Jurkat, Clone E6-1 (cell line): Measurements from ENCODE around the gene RNF212.

Experiments
- DNase-seq: peaks from one replicate; pipeline ENCODE4 v3.0.0-alpha.2; 2011; ENCODE audit warnings: low read depth, low spot score
- H3K4me3 ChIP-seq: 2 replicates; pipeline ENCODE4 v1.5.1; 2011; ENCODE audit warnings: mild to moderate bottlenecking, low read length, control low read depth, moderate library complexity

Gene RNF212

DNA sequence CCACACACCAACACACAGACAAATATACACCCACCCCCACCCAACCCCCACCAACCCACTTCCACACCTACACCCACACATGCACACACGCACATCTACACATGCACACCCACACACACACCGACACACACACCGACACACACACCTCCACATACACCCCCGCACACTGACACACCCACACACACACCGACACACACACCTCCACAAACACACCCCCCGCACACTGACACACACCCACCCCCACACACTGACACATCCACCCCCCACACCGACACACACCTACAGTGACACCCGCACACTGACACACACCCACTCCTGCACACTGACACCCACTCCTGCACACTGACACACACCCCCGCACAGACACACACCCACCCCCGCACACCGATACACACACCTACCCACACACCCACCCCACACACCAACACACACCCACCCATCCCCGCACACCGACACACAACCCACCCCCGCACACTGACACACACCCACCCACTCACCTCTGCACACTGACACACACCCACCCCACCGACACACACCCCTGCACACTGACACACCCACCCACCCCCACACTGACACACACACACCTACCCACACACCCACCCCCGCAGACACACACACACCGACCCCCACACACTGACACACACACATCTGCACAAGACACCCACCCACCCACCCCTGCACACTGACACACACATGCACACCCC, 70.9 kb downstream of the RNF212 start:
- no peak for DNase-seq
- H3K4me3 ChIP-seq: no peak overlapping the region

DNA sequence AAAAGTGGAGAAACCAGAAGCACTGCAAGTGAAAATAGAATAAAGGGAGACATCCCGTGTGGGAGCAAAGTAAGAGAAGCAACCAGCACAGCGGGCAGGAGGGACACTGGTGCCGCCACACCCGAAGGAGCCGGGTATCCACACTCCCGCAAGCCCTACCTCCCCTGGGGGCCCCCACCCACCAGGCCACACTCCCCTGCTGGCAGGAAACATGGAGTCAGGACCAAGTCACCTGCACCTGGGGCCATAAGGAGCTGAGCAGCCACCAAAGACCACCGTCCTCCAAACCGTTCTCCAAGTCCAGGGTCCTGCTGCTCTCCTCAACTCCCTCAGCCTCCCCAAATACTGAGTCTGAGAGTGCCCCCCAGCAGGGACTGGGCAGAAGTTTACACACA, 71.4 kb downstream of the RNF212 start:
- H3K4me3 ChIP-seq: no peak overlapping the region
- no peak for DNase-seq

DNA sequence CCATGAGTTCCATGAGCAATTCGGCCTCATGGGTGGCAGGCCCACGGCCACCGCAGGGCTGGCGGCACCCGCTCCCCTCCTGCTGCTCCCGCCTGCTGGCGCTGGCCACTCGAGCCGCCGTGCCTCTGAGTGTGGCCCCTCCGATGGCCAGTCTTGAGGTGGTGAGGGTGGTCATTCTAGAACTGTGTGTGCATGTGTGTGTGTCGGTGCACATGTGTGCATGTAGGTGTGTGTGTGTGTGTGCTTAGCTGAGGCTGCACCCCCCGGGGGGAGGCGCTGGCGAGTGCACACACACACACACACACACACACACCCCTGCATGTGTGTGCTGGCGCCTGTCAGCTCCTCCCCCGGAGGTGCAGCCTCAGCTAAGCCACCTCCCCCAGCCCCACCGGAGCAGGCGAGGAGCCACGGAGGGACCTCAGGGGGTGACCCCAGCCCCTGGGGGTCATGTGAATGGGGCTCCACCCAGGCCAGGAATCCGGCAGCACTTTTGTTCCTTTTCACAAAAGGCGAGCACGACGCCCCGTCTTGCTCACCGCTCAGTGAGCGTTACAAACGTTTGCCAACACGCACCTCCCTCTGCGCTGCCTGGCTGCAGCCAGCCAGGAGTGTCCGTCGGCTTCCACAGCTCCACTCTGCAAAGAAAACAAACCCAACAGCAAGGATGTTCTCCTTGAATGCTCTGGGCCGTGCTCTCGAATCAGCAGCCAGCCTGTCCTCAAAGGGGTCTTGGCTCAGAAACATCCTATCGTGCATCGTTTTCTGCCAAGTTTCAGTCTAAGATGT, 72.0 kb downstream of the RNF212 start:
- no peak for DNase-seq
- no peak overlapping the region for H3K4me3 ChIP-seq

DNA sequence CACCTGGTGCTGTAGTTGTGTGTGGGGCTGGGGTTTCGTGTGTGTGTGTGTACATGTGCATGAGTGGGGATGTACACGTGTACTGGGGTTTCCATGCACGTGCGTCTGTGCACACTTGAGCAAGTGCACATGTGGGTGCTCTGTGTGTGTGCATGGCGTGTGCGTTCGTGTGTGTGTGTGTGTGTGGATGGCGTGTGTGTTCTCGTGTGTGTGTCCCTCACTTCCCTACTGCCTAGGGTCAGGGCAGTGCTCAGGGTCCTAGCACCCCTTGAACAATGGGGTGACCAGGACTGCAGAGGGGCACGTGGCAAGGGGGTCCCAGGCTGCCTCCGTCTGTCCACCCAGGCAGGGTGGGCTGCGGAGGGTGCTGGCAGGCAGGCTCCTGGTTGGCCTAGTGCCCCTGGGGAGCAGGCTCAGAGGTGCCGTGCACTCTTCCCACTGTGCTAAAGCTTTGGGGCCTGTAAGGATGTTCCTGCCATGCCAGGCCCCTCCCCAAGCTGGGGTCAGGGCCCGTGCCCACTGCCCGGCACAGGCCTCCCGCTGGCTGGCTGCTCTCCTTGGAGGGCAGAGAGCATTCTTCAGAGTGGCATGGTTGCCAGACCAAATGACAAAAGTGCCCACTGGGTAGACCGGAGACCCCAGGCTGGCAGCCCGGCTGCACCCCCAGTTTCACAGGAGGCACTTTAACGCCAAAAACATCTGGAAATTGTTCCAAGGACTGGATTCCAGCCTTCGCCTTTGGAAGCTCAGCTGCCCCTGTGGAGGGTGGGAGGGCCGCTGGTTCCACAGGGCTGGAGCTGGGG, 72.8 kb downstream of the RNF212 start:
- no peak for DNase-seq
- no peak overlapping the region for H3K4me3 ChIP-seq

DNA sequence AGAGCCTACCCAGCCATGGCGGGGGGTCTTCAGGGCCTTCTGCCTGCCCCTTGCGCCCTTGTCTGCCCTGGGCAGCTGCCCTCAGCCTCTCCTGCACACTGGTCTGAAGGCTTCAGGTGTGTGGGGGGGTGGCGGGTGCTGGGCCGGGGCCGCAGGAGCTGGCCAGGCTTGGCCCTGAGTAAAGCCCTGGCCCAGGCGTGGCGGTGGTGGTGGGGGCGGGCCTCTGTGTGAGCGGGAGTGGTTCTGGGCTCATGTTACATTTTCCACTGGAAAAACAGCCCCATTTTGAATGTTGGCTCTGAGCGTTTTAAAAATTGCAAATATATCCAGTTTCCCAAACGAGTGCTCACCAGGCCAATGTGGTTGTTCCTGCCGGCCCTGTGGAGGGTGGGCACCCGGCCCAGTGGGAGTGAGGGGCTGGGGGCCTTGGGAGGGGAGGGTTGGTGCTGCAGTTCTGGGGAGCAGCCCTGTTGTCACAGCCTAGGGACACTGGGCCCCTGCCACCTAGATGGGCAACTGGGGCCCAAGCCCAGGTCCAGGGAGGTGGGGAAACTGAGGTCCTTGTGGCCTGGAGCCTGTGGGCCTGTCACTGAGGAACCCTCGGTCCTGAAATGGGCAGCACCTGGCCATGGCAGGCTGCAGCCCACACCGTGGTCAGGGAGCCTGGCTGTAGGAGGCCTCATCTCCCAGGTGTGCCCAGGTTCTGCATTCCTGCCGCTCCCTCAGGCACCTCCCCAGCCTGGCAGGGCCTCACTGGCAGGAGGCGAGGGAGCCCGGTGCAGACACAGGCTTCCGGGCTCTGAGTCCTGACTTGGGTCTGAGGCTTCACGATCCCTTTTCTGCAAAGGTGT, 73.6 kb downstream of the RNF212 start:
- no peak for DNase-seq
- no peak overlapping the region for H3K4me3 ChIP-seq

DNA sequence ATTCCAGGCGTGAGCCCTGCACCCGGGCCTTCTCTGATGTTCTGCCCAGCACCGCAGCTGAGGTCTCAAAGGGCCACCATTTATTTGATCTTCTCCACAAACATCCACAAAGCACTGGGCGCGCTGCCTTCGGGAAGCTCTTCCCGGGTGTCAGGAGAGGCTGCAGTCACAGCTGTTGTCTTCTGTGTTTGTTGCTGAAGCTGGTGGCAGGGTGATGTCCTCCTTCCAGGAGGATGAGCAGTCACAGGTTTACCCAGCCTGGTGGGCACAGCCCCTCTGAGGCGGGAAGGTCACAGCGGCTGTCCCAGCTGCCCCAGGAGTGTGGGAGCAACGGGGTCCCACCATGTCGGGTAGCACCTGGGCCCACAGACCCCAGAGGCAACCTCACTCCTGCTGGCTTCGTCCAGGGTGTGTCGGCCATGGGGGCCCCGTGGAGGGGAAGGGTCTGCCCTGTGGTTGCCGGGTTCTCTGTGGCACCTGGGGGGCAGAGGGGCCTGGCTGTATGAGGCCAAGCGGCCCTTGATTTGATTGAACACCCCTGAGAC, 74.3 kb downstream of the RNF212 start:
- no peak for DNase-seq
- no peak overlapping the region for H3K4me3 ChIP-seq

DNA sequence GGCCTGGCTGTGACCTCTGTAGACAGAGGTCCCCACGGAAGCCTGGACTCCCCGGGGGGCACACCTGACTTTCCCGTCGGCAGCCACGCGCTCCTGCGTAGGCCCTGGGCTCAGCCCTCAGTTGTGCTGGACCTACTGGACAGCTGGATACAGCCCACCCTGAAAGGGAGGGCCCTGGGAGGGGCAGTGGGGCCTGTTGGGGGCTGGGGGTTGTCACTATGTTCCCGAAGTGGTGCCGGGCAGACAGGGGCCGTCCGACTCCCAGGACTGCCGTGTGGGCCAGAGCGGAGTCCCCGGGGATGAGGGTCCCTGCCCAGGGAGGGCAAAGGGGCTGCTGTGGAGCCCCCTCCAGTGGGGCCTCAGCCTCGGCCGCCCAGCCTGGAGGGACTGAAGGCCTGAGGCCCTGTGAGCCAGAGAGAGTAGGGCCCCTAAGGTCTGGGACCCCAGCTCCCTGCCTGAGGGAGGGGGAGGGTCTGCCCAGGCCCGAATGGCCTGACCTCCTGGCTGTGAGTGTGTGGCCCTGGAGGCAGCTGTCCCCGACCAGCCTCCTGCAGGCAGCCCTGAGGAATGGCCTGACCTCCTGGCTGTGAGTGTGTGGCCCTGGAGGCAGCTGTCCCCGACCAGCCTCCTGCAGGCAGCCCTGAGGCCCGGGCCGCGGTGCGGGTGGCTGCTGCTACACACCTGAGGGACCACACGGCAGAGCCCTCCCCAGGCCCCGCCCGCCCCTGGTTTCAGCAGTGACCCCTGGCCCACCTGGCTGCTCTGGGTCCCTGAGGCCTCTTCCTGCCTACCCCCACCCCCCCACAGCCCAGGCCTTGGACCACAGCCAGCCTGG, 76.2 kb downstream of the RNF212 start:
- H3K4me3 ChIP-seq: no peak overlapping the region
- no peak for DNase-seq

DNA sequence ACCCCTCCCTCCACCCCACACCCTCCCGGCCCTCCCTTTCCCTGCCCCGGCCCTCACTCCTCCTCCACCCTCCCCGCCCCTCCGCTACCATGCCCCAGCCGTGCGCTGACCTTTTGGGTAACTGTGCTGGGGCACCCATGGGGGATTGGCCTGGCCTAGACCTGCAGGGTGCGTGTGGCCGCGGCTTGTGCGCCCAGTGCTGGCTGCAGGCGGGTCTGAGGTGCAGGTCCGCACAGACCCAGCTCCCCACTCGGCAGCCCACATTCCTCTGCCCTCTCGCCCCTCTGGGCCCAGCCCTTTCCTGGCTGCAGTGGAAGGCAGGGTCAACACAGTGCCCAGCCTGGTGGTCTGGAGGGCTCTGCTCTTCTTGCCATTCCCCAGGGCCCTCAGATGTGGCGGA, 77.3 kb downstream of the RNF212 start:
- DNase-seq: no peak
- no peak overlapping the region for H3K4me3 ChIP-seq

DNA sequence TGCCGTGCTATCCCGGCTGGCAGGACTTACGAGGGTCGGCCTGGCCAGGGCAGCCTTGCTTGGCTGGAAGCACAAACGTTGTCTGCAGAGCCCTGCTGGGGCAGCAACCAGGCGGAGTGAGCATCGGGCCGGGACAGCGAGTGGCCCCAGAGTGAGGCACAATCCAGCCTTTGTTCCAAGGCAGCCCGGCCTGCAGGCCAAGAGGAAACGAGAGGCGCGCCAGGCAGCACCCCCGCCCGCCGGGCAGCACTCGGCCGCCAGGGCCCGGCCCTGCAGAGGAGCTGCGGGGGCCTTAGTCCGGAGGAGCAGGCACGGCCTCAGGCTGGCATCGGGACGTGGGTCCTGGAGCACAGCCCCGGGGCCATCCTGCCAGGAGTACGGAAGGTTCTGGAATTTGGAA, 77.9 kb downstream of the RNF212 start:
- no peak for DNase-seq
- H3K4me3 ChIP-seq: no peak overlapping the region

DNA sequence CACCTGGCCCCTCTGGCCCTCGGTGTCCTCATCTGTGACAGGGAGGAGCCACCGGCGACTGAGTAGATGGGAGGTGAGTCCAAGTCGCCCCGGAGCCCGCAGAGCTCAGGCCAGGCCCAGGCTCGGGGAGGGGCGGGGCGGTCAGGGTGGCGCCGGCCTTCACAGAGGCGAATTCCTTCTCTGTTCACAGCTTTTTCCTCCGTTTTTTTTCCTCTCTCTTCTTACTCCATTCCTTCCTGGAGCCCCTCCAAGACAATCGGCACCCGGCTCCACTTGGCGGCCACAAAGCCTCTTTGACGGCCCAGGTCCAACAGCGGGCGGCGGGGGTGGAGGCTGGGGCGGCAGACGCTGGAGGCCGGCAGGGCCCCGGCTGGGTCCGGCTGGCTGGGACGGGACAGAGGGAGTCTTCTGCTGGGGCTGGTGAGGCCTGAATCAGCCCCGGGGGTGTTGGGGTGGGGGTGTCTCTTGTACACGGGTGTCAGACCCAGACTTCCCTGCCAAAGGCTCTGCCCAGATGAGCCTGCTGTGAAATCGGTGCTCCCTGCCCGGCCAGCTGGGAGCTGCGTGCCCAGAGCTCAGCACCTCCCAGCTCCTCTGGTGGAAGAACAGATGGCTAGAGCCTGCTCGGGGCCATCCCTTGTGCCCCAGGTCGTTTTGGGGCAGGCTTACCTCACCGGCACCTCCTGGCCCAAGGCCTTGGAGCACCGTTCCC, 79.4 kb downstream of the RNF212 start:
- no peak for DNase-seq
- H3K4me3 ChIP-seq: no peak overlapping the region

DNA sequence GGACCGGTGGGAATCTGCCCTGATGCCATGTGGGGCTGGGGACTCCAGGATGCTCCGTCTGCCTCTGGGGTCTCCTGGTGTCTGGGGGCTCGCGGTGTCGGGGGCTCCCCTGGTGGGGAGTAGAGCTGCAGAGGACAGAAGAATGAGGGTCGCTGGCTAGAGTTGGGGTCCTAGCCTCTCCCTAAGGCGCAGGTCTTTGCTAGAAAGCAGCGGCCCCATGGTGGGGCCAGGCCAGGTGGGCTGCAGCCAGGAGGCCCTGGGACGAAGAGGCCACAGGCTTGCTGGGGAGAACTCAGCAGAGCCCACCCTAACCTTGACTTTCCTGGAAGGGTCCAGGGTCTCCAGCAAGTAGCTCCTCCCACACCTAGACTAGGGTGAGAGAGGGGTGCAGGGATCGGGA, 80.5 kb downstream of the RNF212 start:
- no peak overlapping the region for H3K4me3 ChIP-seq
- no peak for DNase-seq

DNA sequence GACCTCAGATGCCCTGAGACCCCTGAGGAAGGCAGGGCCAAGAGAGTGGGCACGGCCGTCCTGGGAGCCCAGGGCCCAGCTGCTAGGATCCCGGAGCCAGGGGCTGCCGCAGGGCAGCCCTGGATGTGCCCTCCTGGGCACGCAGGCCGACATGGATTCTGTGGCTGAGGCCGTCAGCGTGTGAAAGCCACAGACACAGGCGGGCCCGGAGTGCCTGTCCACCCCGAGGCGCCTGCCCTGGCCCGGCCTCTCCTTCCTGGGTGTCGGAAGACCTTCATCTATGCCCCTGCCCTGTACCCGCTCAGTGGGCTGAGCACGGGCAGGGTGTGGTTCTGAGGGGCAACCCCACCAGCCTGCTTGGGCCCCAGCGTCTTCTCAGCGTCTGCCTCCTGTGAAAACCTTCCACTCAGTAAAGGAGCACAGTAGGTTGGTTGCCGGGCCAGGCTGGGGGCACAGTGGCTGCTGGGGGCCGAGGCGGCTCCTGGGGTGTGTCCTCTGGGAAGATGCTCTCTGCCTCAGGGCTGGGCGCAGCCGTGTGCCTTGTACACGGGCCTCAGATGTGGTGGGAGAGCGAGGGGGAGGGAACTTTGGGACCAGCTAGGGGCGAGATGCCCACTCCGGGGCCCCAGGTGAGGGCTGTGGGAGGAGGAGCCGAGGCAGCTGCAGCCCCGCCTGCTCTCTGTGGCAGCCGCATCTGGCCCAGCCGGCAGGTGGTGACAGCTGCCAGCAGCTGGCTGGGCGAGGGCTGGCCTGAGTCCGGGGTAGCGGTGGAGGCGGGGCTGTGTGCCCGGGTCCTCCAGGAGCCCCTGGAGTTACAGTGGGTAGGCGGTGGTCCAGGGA, 81.2 kb downstream of the RNF212 start:
- no peak overlapping the region for H3K4me3 ChIP-seq
- DNase-seq: no peak

DNA sequence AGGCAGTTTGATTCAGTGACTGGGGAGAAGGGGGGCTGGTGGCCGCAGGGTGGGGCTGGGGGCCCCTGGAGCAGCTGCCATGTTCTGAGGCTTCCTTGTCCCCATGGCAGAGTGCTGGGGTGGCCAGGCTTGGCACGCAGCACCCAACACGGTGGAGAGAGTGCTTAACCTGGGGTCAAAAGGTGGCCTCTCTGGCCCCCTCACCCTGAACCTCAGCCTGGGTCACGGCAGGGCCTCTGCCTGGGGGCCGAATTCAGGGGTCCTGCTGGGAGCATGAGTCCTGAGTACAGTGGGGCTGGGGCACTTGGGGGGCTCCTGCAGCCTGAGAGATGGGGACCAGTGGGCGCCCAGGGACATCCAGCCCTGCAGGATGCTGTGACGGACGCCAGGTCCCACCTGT, 82.0 kb downstream of the RNF212 start:
- DNase-seq: no peak
- H3K4me3 ChIP-seq: no peak overlapping the region

DNA sequence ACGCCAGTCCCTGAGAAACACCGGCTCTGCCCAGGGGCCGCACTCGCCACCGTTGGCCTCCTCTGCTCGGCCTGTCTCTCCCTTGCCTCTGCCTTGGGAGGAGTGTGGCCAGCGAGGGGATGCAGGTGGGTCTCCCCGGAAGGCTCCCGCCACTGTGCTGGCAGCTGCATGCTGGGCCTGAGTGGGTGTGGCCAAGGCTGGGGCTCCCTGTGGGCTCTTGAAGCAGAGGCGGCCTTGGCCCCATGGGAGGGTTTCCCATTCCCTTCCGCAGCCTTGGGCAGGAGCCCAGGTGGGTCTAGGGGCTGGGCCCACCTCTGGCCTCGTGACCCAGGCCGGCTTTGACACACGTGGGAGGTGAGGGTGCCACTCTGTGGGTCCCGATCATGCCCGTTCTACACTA, 82.8 kb downstream of the RNF212 start:
- DNase-seq: no peak
- H3K4me3 ChIP-seq: no peak overlapping the region

DNA sequence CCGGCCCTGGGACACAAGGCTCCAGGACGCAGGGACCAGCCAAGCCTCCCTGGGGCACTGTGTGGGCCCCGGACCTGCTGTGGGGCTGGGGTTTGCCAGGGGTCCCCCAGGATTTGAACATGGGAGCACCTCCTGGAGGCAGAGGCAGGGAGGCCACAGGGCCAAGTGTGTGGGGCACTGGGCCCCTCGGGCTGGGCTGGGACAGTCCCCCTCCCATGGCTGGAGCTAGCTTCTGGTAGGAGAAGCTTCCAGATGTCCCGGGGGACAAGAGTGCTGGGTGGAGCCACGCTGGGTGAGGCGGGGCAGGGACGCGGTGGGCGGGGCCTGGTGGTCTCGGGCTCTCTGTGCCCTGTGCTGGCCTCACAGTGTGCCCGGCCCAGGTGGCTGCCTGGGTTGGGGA, 83.3 kb downstream of the RNF212 start:
- H3K4me3 ChIP-seq: no peak overlapping the region
- no peak for DNase-seq

DNA sequence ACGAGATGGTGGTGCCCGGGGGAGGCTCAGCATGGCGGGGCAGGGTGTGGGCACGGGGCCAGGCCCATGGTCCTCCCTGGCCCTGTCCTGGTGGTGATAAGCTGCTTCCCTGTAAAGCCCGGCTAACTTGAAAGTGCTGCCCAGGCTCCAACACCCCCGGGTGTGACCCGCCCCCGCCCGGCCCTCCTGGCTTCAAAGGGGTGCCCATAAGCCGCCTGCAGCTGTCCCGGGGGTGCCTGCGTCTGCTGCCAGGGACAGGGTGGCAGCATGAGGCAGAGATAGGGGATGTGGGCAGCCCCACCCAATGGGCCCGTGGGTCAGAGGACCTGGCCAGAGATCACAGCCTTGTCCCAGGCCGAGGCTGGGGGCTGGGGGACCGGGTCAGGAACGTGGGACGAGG, 83.8 kb downstream of the RNF212 start:
- no peak for DNase-seq
- H3K4me3 ChIP-seq: no peak overlapping the region
